Suppressor macrophage treated with lipopolysaccharide for 1 hour (primary cell): ENCODE measurements around the gene SP7.
"Not testable (repeated sequence)": the region's sequence is repeated elsewhere in the genome, so short reads cannot be mapped to it uniquely, and the experiment has no call there.

Experiments
- DNase-seq, 3 donors: peaks; one replicate each; pipeline ENCODE4 v3.0.0-alpha.2; 2020 to 2022

SP7 gene

DNA sequence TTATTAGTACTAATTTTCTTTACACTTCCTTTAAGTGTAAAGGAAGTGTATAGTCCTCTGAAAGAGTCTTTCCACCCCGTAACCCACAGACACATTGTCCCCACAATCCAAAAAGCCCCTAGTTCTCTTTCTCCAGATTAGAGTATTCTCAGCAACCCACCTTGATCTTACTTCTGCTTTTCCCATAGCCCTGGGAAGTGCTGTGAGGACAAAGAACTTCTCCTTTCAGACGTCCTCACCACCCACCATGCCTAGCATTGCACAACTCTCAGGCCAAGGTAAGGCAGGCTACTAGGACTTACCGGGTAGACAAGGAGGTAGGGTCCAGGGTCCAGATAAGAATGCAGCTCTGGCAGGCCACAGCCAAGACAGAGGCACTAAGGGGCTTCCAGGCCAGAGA, 22.2 kb downstream of the SP7 start:
- DNase-seq = peak; percentile 42 to 61 (median 60)

DNA sequence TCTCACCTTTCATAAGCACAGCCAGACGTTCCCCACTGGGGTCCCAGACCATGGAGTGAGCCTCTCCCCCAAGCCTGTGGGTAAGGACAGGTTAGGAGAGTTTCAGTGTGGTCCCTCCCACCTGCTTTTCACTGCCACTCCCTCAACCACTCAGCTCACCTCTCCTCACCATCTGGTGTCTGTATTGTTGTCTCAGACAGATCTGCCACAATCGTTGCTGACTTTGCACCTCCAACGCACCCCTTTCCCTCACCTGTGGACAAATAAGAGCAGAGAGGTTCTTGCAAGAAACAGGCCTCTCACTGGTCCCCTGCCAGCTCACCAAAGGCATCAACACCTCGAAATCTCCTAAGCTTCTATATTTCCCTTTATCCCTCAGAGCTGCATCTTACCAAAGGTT, 27.9 kb downstream of the SP7 start:
- DNase-seq = no peak

DNA sequence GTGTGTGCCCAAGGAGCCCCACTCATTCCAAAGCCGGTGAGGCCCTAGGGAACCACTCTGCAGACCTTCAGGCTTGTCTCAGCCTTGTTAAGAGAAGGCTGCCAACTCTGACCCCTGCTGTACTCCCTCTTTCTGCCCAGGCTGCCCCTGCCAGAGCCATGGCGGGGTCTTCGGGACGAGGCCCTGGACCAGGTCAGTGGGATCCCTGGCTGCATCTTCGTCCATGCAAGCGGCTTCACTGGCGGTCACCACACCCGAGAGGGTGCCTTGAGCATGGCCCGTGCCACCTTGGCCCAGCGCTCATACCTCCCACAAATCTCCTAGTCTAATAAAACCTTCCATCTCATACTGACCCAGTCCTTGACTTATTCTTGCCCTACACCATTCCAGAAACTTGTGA, 29.3 kb downstream of the SP7 start:
- no peak for DNase-seq

DNA sequence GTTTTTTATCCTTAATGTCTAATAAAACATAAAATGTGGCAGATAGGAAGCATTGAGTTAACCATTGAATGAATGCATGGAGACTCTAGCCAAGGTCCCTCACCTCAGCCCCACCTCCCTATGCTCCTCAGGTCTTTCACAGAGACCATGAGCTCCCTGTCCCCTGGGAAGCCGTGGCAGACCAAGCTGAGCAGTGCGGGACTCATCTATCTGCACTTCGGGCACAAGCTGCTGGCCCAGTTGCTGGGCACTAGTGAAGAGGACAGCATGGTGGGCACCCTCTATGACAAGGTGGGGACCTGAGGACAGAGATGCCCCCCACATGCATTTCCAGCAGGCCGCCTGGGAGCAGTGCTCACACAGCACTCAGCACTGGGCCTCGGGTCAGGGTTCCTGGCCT, 33.3 kb downstream of the SP7 start:
- DNase-seq = no peak

DNA sequence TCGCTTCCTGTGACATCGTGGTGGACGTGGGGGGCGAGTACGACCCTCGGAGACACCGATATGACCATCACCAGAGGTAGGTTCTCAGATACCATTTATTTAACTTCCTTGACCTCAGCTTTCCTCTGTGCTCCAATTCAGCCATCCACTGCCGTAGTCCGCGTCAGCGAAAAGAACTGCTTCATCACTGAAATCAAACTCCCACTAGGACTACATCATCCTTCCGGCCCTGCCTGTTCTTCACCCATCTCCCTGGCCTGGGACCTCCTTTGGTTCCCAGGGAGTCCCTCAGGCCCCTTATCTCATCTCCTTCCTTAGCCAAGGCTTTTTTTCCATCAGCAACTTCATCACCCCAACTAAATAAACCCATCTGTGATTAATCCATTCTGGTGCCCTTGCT, 36.0 kb downstream of the SP7 start:
- peak; percentile 48 to 69 (median 60) for DNase-seq

DNA sequence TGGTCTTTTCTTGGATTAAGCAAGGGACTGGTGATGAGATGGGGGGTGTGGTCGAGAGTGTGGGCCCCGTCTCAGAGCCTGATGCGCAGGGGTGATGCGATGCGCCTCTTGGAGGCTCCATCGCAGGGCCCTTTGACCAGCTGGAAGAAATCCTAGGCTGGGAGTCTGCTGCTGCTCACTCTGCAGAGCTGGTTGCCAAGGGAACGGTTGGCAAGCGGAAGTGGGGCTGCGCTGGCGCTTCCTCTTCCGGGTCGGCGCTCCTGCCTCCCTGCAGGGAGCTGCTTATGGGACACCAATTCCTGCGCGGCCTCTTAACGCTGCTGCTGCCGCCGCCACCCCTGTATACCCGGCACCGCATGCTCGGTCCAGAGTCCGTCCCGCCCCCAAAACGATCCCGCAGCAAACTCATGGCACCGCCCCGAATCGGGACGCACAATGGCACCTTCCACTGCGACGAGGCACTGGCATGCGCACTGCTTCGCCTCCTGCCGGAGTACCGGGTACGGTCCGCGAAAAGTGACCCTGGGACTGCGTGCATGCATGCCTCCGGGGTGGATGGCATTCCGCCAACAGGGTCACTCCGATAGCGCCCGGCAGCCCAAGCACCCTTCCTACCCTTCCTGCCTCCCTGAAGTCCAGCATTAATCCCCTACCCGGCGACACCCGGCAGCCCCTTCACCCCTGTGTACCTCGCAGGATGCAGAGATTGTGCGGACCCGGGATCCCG, 36.5 kb downstream of the SP7 start, which contains the start of gene MYG1:
Gene MYG1, plus strand, starts transcription at position 242 of the 727 bp plus-strand sequence. Its CDS starts 43 bp downstream, at position 285.
- DNase-seq = peak; percentile 82 to 89 (median 87)

DNA sequence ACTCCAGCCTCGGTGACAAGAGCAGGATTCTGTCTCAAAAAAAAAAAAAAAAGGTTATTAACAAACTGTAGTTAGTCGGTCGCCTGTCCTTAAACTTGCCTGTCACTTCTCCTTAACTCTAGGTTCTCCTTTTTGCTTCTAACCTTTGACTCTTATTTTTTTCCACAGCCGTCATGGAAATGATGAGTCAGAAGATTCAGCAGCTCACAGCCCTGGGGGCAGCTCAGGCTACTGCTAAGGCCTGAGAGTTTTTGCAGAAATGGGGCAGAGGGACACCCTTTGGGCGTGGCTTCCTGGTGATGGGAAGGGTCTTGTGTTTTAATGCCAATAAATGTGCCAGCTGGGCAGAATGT, 37.1 kb downstream of the SP7 start:
- peak; percentile 89 to 98 (median 94) for DNase-seq

DNA sequence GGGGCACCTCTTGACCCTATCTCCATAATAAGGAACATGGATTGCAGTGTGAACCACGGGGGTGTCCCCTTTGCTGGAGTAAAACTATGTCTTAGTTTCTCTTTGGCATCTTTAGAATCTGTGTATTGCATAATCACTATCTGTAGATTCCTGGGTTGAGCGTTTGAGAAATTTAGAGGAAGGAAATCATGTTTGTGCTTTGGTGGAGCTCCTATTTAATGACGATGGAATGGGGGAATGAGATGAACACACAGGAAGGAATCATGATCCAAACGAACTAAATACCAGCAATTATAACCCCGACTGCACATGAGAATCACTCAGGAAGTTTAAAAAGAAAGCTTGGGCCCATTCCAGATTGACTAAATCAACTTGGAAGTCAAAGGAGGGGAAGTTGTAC, 38.0 kb downstream of the SP7 start:
- peak; percentile 80 to 95 (median 88) for DNase-seq

DNA sequence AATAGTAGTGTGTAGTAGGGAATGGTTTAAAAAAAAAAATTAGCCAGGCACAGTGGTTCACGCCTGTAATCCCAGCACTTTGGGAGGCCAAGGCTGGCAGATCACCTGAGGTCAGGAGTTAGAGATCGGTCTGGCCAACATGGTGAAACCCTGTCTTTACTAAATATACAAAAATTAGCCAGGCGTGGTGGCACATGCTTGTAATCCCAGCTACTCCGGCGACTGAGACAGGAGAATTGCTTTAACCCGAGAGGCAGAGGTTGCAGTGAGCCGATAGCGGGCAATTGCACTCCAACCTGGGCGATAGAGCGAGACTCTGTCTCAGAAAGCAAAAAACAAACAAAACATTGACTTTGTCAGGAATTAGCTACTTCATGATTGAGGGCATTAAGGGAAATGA, 39.0 kb downstream of the SP7 start:
- not testable (repeated sequence) for DNase-seq

DNA sequence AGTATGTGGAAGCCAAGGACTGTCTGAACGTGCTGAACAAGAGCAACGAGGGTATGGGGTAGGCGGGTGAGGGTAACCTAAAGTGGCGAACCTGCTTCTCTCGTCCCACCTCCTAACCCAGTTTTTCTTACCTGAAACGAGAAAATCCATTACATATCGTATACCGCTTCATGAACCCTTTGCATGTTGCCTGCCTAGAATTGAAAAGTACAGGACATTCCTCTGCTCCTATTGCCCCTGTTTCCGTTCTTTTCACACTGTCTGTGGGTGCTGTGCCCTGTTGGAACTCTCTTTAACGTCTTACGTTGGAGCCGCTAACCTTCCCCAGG, 40.3 kb downstream of the SP7 start:
- DNase-seq = no peak

DNA sequence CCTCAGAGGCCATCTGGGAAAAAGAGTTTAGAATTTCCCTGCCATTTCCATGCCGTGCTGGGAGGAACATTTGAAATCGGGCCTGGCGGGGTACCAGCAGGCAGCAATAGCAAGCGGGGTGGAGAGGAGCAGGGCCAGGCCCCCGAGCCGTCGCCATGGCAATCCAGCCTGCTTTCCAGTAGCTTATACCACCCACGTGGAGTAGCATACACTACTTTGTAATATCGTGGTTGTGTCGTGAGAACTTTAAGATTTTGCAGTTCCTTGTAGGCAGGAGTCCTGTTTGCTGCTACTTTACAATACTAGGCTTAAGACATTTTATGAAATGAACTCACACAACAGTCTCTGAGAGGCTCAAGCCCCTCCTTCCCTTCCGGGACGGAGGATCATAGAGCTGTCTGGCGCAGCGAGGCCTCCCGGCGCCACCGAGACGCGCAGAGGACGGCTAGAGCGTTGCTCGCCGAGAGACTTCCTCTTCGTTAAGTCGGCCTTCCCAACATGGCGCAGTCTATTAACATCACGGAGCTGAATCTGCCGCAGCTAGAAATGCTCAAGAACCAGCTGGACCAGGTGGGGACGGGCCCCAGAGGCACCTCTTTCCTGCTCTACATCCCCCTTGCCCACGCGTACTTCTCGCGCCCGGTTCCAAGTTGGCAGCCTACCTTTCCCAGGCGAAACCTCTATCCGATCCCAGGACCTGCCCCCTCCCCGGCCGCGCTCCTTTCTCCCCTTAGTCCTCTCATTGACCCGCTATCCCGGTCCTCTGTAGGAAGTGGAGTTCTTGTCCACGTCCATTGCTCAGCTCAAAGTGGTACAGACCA, 40.9 kb downstream of the SP7 start, which contains the start of gene PFDN5:
Gene PFDN5, plus strand, starts transcription at position 473 of the 821 bp plus-strand sequence. Its CDS starts 26 bp downstream, at position 499.
- DNase-seq = peak; percentile 89 to 94 (median 92)

DNA sequence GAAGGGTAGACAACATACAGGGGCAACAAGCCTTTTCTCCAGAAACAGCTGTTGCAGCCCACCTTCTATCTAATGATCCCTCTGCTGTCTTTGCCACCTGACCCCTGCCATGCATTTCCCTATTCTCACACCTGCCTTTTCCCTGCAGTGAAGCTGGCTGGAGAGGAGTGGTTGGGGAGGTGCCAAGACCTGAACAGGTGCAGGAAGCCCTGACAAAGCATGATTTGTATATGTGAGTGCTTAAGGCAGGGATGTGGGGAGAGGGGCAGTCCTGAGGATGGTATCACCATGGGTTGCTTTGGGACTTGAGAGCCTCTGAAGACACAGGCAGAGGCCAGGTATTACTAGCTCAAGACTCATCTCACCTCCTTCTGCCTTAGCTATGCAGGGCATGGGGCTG, 43.7 kb downstream of the SP7 start:
- DNase-seq = no peak

DNA sequence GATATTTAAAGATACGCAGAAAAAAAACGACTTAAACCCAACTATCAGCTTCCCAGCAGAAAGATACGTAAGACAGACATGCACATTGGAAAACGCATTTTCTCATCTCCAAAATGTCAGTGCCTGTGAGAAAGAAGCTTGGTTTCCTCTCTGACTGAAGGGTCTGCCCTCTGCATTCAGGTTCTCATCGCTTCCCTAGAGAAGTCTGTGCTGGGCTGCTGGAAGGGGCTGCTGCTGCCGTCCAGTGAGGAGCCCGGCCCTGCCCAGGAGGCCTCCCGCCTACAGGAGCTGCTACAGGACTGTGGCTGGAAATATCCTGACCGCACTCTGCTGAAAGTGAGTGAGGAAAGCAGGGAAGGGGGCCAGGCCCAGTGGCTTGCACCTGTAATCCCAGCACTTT, 45.5 kb downstream of the SP7 start:
- peak in 2 of 3 donors; percentile 21 for DNase-seq

DNA sequence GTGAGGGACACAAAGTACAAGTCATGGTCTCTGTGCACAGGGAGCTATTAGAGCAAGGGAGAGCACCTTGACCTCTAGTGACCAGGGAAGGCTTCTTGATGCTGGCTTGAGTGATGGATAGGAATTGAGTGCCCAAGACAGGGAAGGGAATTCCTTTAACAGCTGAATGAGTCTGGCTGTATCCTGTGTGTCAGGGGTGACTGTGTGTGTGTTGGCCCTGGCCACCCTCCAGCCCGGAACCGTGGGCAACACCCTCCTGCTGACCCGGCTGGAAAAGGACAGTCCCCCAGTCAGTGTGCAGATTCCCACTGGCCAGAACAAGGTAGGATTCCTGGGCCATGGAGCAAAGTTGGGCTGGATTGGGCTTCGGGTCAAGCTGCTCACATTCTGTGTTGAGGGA, 46.3 kb downstream of the SP7 start:
- no peak for DNase-seq

DNA sequence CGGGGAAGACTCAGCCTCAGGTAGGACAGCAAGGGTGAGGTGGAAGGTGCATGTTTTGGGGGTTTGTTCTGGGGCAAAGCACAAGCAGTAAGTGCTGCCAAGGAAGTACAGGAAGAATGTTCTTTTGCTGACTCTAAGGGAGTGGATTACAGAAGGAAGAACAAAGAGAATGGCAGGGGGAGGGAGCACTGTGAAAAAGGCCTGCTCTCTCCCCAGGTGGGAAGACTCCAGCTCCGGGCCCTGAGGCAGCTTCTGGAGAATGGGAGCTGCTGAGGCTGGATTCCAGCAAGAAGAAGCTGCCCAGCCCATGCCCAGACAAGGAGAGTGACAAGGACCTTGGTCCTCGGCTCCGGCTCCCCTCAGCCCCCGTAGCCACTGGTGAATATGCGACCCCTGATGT, 47.8 kb downstream of the SP7 start:
- no peak for DNase-seq

DNA sequence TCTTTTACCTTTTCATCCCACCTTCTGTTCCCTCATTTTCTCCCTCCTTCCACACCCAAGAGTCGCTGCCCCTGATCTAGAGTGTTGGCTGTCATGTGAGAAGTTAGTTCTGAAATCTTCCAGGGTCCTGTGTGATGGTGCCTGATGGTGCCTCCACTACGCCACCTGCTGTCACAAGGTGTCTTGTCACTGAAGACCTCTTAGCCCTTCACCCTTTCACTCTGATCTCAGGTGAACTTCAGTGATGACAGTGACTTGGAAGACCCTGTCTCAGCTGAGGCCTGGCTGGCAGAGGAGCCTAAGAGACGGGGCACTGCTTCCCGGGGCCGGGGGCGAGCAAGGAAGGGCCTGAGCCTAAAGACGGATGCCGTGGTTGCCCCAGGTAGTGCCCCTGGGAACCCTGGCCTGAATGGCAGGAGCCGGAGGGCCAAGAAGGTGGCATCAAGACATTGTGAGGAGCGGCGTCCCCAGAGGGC, 48.4 kb downstream of the SP7 start:
- DNase-seq = peak; percentile 68 to 78 (median 74)

DNA sequence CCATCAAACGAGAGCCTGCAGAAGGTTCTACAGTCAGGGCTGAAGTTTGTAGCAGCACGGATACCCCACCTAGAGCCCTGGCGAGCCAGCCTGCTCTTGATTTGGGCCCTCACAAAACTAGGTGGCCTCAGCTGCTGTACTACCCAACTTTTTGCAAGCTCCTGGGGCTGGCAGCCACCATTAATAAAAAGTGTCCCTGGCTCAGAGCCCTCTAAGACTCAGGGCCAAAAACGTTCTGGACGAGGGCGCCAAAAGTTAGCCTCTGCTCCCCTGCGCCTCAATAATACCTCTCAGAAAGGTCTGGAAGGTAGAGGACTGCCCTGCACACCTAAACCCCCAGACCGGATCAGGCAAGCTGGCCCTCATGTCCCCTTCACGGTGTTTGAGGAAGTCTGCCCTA, 49.7 kb downstream of the SP7 start:
- DNase-seq = no peak

DNA sequence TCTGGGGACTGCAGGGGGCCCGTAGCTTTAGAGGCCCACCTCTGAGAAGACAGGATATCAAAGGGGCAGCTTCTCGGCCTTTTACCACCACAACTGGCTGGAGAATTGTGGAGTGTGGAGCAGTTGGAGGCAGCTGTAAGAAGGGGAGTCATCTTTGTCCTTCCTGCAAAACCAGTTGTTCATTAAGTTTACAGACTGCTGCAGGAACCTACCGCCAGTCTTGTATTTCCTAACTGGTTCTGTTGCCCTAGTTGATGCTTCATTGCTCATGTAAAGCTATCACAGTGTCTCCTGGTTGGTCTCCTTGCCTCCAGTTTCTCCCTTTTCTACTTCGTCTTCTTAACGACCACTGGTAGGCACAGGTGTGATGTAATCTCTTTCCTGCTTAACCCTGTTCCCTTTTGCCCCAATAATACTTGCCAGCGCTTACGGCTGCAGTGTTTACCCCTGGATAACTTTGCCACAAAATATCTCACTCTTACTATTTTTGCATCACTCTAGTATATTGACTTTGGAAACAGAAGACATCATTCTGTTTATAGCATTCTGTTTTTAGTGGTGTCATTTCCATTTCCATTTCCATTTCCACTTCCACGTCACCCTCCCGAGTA, 56.2 kb downstream of the SP7 start:
- DNase-seq = no peak

DNA sequence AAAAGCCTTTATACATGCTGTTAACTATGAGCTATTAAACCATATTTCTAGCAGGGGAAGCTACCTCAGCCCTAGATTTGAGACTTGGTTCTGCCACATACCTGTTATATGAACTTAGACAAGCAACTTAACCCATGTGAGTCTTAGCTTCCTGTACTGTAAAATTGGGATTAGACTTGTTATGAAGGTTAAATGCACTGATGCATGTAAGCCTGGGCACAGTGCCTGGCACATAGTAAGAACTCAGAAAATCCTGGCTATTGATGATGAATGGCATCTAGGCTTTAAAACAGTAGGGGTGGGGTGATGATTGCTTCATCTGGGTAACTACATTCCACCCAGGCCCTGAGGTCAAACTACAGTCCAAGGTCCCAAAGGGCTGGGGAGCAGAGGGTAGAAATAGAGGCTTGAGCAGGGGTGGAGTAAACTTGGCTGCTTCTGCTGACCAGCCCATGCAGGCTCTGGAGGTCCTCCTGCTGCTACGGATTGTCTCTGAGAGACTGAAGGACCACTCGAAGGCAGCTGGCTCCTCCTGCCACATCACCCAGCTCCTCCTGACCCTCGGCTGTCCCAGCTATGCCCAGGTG, 56.8 kb downstream of the SP7 start:
- no peak for DNase-seq

DNA sequence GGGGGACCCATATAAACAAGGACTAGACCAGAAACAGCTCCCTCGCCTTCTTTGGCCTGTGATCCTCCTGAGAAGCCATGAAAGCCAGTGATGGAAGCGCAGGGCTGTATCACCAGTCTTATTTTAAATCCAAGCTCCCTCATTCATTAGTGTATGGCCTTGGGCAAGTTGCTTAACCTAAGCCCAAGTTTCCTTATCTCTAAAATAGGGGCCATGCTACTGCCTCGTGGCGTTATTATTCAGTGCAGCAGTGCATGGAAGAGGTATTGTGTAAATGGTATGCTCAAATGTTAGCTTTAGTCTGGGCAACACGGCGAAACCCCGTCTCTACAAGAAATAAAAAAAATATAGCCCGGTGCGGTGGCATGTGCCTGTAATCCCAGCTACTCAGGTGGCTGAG, 58.2 kb downstream of the SP7 start:
- DNase-seq = no peak
